Mesendoderm (in vitro differentiated cells): ENCODE data around the gene CYB561D1.

Experiments
- DNase-seq: peaks from one replicate; pipeline ENCODE4 v3.0.0; 2013
- H2AK5ac ChIP-seq: 2 replicates; pipeline ENCODE4 v1.6.1; 2013; ENCODE audit warnings: low read length, inconsistent platforms
- H2BK120ac ChIP-seq: 2 replicates; pipeline ENCODE4 v1.6.1; 2013; ENCODE audit warnings: low read depth, mild to moderate bottlenecking, low read length, moderate library complexity, mixed read lengths
- H2BK15ac ChIP-seq: replicated peaks from 2 replicates; pipeline ENCODE4 v1.6.1; 2013; ENCODE audit warnings: low read depth, mild to moderate bottlenecking, moderate library complexity
- H2BK5ac ChIP-seq: 2 replicates; pipeline ENCODE4 v1.6.1; 2013; ENCODE audit warnings: low read length, inconsistent platforms
- H3K18ac ChIP-seq: 2 replicates; pipeline ENCODE4 v1.6.1; 2013; ENCODE audit warnings: mild to moderate bottlenecking, low read length, mixed read lengths
- H3K23ac ChIP-seq: one replicate; pipeline ENCODE4 v1.6.1; 2013; ENCODE audit warnings: low read length
- H3K27ac ChIP-seq: 2 replicates; pipeline ENCODE4 v1.5.1; 2013; ENCODE audit warnings: low read depth, mild to moderate bottlenecking, inconsistent platforms, low read length, moderate library complexity
- H3K27me3 ChIP-seq: 2 replicates; pipeline ENCODE4 v1.6.1; 2013; ENCODE audit warnings: low read length, control low read depth, mild to moderate bottlenecking, inconsistent platforms; ENCODE audit not compliant: insufficient read depth, poor library complexity
- H3K36me3 ChIP-seq: 2 replicates; pipeline ENCODE4 v1.6.1; 2013; ENCODE audit warnings: low read length, inconsistent platforms; ENCODE audit not compliant: control insufficient read depth, insufficient read depth
- H3K4ac ChIP-seq: one replicate; pipeline ENCODE4 v1.6.1; 2013; ENCODE audit warnings: low read depth, mild to moderate bottlenecking, low read length, moderate library complexity
- H3K4me1 ChIP-seq: 2 replicates; pipeline ENCODE4 v1.6.1; 2013; ENCODE audit warnings: low read depth, low read length, inconsistent platforms; ENCODE audit not compliant: control insufficient read depth
- H3K4me2 ChIP-seq: 2 replicates; pipeline ENCODE4 v1.6.1; 2013; ENCODE audit warnings: low read length
- H3K4me3 ChIP-seq: 2 replicates; pipeline ENCODE4 v1.5.1; 2013; ENCODE audit warnings: mild to moderate bottlenecking, low read length
- H3K56ac ChIP-seq: one replicate; pipeline ENCODE4 v1.6.1; 2013; ENCODE audit warnings: low read length
- H3K79me1 ChIP-seq: 2 replicates; pipeline ENCODE4 v1.6.1; 2013; ENCODE audit warnings: low read length, inconsistent platforms
- H3K79me2 ChIP-seq: 2 replicates; pipeline ENCODE4 v1.6.1; 2013; ENCODE audit warnings: mild to moderate bottlenecking, low read length; ENCODE audit not compliant: control insufficient read depth, insufficient read depth
- H3K9ac ChIP-seq: 2 replicates; pipeline ENCODE4 v1.6.1; 2013; ENCODE audit warnings: low read length, inconsistent platforms
- H4K5ac ChIP-seq: one replicate; pipeline ENCODE4 v1.6.1; 2013; ENCODE audit warnings: low read length
- H4K8ac ChIP-seq: one replicate; pipeline ENCODE4 v1.6.1; 2013; ENCODE audit warnings: low read depth, mild to moderate bottlenecking, control low read depth, low read length, moderate library complexity
- WGBS: extraction: QIAGEN DNeasy Blood & Tissue Kit; methylation state at CpG from one replicate; pipeline ENCODE4 v1.1.7; 2013; ENCODE audit warnings: low lambda C conversion rate, missing lambda C conversion rate; ENCODE audit not compliant: insufficient coverage; ENCODE audit errors: extremely low coverage; 5-methylcytosine and 5-hydroxymethylcytosine counted together

CYB561D1 gene

DNA sequence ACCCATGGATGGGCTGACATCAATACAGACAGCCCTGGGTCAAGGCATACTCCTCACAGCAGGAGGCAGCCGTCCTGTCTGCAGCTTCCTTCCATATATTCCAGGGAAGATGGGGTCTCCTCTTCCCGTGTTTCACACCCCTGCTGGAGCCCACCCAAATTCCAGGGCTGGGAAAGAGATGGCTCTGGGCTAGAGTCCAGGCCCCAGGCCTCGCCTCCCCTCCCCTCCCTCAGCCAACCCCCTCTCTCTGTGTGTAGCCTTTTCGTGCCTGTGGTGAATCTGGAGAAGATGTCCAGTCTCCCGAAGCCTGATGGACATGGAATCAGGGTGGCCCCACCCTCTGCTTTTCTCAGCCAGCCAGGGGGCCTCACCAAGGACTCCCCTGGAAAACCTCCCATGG is 6.6 kb upstream of the CYB561D1 start:
- no peak overlapping the region for H3K4me2 ChIP-seq
- no peak overlapping the region for H2BK5ac ChIP-seq
- H3K4ac ChIP-seq, result no peak overlapping the region
- H3K56ac ChIP-seq, result no peak overlapping the region
- no peak overlapping the region for H4K5ac ChIP-seq
- no CpG with 5 or more reads among the region's 5 CpGs for WGBS
- H3K27me3 ChIP-seq, result no peaks in the 10 kb centered on the region
- H3K79me1 ChIP-seq, result peaks cover 3% of the 10 kb centered on the region
- DNase-seq, result no peak
- no peak overlapping the region for H4K8ac ChIP-seq
- H2BK120ac ChIP-seq, result no peak overlapping the region
- H3K23ac ChIP-seq, result no peak overlapping the region
- peaks cover 9% of the 10 kb centered on the region for H3K4me1 ChIP-seq
- H3K9ac ChIP-seq, result no peak overlapping the region
- H3K27ac ChIP-seq, result no peak overlapping the region
- no peaks in the 10 kb centered on the region for H3K36me3 ChIP-seq
- H3K4me3 ChIP-seq, result no peak overlapping the region
- H3K79me2 ChIP-seq, result no peaks in the 10 kb centered on the region
- no peak overlapping the region for H3K18ac ChIP-seq
- no peak overlapping the region for H2BK15ac ChIP-seq
- H2AK5ac ChIP-seq, result no peak overlapping the region

DNA sequence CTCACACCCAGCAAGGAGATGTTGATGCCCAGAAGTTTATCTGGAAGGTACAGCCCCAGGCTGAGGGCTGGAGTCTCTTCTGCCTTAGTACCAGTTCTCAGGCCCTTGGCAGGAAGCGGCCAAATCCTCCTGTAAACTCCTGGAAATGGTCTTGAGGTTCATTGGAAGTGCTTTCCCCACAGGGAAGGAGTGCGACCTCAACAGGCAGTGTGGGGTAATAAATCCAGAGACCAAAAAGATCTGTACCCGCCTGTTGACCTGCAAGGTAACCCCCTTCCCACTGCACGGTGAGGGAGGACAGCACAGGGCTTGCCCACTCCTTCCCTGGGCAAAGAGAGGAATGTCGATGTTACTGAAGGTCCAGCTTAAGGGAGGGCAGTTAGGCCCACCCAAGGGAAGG is 5.7 kb upstream of the CYB561D1 start:
- DNase-seq, result peak; percentile 56
- Histone ChIP-seq H3K79me2 (no peaks in the 10 kb centered on the region), H3K4me3 (no peak overlapping the region), H3K4ac (no peak overlapping the region), H3K4me1 (peaks cover 5% of the 10 kb centered on the region), H3K27ac (no peak overlapping the region), H3K79me1 (peaks cover 3% of the 10 kb centered on the region), H4K5ac (no peak overlapping the region), H3K4me2 (no peak overlapping the region), H3K23ac (no peak overlapping the region), H3K18ac (no peak overlapping the region), H2AK5ac (no peak overlapping the region), H3K56ac (no peak overlapping the region), H3K9ac (no peak overlapping the region), H3K36me3 (no peaks in the 10 kb centered on the region), H2BK15ac (no peak overlapping the region), H3K27me3 (no peaks in the 10 kb centered on the region), H4K8ac (no peak overlapping the region), H2BK5ac (no peak overlapping the region), H2BK120ac (no peak overlapping the region)
- WGBS, result no CpG with 5 or more reads among the region's 5 CpGs

DNA sequence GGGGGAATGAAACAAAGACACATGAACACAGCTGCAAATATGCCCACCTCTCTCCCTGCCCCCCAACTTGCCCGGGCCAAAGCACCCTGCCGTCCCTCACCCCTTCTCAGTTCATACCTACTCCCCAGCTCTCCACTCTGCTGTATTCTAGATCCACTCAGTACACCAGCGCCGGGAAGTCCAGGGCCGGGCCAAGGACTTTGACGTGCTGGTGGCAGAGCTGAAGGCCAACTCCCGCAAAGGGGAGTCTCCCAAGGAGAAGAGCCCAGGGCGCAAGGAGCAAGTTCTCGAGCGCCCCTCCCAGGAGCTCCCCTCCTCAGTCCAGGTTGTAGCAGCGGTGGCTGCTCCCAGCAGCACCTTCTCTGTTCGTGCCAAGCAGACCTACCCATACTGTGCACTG is 5.2 kb upstream of the CYB561D1 start:
- H3K4me2 ChIP-seq, result no peak overlapping the region
- no peaks in the 10 kb centered on the region for H3K79me2 ChIP-seq
- H3K36me3 ChIP-seq, result no peaks in the 10 kb centered on the region
- WGBS, result no CpG with 5 or more reads among the region's 12 CpGs
- peaks cover 5% of the 10 kb centered on the region for H3K4me1 ChIP-seq
- no peak overlapping the region for H3K4me3 ChIP-seq
- H4K5ac ChIP-seq, result no peak overlapping the region
- no peak overlapping the region for H2BK5ac ChIP-seq
- H2AK5ac ChIP-seq, result no peak overlapping the region
- H3K18ac ChIP-seq, result no peak overlapping the region
- peaks cover 3% of the 10 kb centered on the region for H3K79me1 ChIP-seq
- H4K8ac ChIP-seq, result no peak overlapping the region
- no peak for DNase-seq
- no peak overlapping the region for H3K23ac ChIP-seq
- no peak overlapping the region for H3K56ac ChIP-seq
- H3K27ac ChIP-seq, result no peak overlapping the region
- H3K9ac ChIP-seq, result no peak overlapping the region
- H2BK120ac ChIP-seq, result no peak overlapping the region
- no peaks in the 10 kb centered on the region for H3K27me3 ChIP-seq
- H3K4ac ChIP-seq, result no peak overlapping the region
- no peak overlapping the region for H2BK15ac ChIP-seq

DNA sequence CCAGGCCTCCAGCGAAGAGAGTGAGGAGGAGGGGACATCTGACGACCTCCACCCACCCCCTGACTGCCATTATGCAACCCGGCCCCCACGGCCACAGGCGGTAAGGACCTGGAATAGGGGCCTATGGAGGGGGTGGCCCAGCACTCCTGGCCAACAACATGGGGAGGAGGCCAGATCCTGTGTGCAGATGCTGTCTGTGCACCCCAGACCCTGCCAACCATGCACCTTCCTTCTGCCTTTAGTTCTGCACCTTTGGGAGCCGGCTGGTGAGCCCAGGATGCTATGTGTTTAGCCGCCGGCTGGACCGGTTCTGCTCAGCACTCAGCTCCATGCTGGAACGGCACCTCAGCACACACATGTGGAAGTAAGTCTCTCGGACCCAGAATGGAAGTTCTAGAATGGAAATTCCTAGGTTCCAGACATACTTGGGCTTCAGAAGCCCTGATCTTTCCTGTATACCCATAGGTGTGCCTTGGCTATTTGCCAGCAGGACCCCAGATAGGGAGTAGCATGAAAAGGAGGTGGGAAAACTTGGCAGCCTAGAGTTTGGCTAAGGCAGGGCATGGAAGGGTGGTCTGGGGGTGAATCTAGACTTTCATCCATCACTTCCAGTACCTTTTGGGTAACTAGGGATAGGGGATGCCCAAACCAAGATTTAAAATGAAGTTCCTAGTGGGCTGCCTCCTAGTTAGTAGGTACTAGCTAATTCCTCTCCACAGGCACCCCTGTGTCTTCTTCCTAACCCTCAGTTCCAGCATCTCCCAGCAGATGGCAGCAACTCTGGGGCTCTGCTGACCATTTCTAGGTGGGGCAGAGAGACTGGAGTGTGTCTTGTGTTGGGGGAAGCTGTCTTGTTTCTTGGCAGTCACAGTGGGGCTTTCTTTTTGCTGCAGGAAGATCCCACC is 3.6 kb upstream of the CYB561D1 start:
- no peak overlapping the region for H3K56ac ChIP-seq
- H2AK5ac ChIP-seq, result no peak overlapping the region
- no peak overlapping the region for H3K27ac ChIP-seq
- no peak overlapping the region for H2BK15ac ChIP-seq
- no peak overlapping the region for H4K5ac ChIP-seq
- H3K4me3 ChIP-seq, result no peak overlapping the region
- H3K4me2 ChIP-seq, result no peak overlapping the region
- H3K18ac ChIP-seq, result no peak overlapping the region
- WGBS, result no CpG with 5 or more reads among the region's 11 CpGs
- no peak overlapping the region for H3K23ac ChIP-seq
- peaks cover 4% of the 10 kb centered on the region for H3K79me1 ChIP-seq
- H3K4ac ChIP-seq, result no peak overlapping the region
- H3K4me1 ChIP-seq, result peaks cover 1% of the 10 kb centered on the region
- H2BK120ac ChIP-seq, result no peak overlapping the region
- DNase-seq, result peak; percentile 78
- no peaks in the 10 kb centered on the region for H3K27me3 ChIP-seq
- no peak overlapping the region for H3K9ac ChIP-seq
- no peaks in the 10 kb centered on the region for H3K36me3 ChIP-seq
- H4K8ac ChIP-seq, result no peak overlapping the region
- no peak overlapping the region for H2BK5ac ChIP-seq
- H3K79me2 ChIP-seq, result no peaks in the 10 kb centered on the region

DNA sequence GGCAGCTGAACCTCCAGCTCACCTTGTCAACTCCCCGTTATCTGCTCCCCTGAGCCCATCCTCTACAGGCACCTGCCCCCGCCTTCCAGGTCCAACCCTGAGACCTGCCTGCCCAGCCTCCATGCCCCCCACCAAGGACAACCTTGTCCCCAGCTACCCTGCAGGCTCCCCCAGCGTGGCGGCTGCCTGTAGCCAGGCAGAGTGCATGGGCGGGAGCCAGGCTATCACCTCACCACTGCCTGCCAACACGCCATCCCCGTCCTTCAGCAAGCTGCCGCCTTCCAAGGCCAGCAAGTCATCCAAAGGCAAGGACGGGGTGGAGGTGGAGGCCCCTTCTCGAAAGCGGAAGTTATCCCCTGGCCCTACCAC is 3.0 kb upstream of the CYB561D1 start:
- Histone ChIP-seq H2BK5ac (no peak overlapping the region), H3K18ac (no peak overlapping the region), H2BK120ac (no peak overlapping the region), H3K23ac (no peak overlapping the region), H4K5ac (no peak overlapping the region), H3K79me2 (no peaks in the 10 kb centered on the region), H3K79me1 (peaks cover 2% of the 10 kb centered on the region), H3K4me3 (no peak overlapping the region), H3K27ac (no peak overlapping the region), H4K8ac (no peak overlapping the region), H2BK15ac (no peak overlapping the region), H3K9ac (no peak overlapping the region), H3K4me1 (no peaks in the 10 kb centered on the region), H3K36me3 (no peaks in the 10 kb centered on the region), H2AK5ac (no peak overlapping the region), H3K27me3 (no peaks in the 10 kb centered on the region), H3K56ac (no peak overlapping the region), H3K4me2 (no peak overlapping the region), H3K4ac (no peak overlapping the region)
- no CpG with 5 or more reads among the region's 11 CpGs for WGBS
- no peak for DNase-seq

DNA sequence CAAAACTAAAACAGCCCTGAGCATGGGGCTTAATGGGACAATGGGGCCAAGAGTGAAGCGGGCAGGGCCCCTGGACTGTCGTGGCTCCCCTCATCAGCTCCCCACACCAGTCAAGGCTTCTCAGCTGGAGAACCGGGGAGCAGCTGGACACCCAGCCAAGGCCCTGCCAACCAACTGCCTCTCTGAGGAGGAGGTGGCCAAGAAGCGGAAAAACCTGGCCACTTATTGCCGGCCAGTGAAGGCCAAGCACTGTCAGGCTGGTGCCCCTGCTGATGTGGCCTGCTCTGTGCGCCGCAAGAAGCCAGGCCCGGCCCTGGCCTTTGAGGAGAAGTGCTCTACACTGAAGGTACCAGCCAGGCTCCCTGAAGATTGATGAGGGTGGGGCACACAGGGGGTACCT is 2.5 kb upstream of the CYB561D1 start:
- Histone ChIP-seq H2BK120ac (no peak overlapping the region), H3K56ac (no peak overlapping the region), H3K18ac (no peak overlapping the region), H3K79me2 (no peaks in the 10 kb centered on the region), H3K27ac (no peak overlapping the region), H2AK5ac (no peak overlapping the region), H4K8ac (no peak overlapping the region), H4K5ac (no peak overlapping the region), H3K4ac (no peak overlapping the region), H3K36me3 (no peaks in the 10 kb centered on the region), H3K9ac (no peak overlapping the region), H3K23ac (no peak overlapping the region), H2BK5ac (no peak overlapping the region), H3K27me3 (no peaks in the 10 kb centered on the region), H3K4me2 (no peak overlapping the region), H3K4me3 (no peak overlapping the region), H2BK15ac (no peak overlapping the region), H3K4me1 (no peaks in the 10 kb centered on the region), H3K79me1 (peaks cover 2% of the 10 kb centered on the region)
- no peak for DNase-seq
- no CpG with 5 or more reads among the region's 8 CpGs for WGBS
